ENCODE measurements around the gene MAGEA9. TPM values are rescaled to one million over a fixed set of nuclear protein-coding genes. Genes with fewer than 3 reads are reported as not detected.
"Not testable (repeated sequence)": the region's sequence is repeated elsewhere in the genome, so short reads cannot be mapped to it uniquely, and the experiment has no call there.

MAGEA9 gene, protein sequence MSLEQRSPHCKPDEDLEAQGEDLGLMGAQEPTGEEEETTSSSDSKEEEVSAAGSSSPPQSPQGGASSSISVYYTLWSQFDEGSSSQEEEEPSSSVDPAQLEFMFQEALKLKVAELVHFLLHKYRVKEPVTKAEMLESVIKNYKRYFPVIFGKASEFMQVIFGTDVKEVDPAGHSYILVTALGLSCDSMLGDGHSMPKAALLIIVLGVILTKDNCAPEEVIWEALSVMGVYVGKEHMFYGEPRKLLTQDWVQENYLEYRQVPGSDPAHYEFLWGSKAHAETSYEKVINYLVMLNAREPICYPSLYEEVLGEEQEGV
- total RNA-seq = not detected in 2 replicates

DNA sequence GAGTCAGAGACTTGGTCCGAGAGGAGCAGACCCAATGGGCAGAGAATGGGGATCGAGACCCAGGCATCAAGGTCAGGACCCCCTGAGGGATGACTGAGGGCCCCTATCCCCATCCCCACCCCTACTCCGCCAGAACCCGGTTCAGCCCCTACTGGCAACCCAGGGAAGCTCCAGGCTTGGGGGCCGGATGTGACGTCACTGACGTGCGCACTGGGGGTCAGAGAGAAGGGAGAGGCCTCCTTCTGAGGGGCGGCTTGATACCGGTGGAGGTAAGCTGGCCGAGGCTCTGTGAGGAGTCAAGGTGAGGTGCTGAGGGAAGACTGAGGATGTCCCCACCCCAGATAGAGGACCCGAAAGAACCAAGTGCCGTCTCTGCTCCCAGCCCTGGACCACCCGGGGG is at the start of gene MAGEA9:
Gene MAGEA9, plus strand, starts transcription at position 204 of the 400 bp plus-strand sequence. CDS start 4,281 bp downstream, outside the sequence.
- DNase-seq (ENCODE audit: low read depth) = not testable (repeated sequence)

DNA sequence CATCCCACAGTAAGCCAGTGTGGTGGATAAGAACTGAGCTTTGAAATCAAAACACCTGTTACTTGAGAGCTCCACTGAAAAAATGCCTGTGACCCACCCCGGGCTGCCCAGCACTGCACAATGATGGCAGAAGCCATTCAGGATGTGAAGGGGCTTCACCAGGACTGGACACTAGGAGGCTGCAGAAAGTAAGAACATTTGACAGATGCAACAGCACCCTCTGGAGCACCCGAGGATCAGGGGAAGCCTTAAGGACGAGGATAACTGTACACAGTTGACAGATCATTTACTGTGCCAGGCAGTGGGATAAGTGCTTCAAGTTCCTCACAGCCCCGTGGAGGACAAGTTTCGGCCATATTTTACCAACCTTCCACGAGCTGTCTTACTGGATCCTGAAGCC is 39.5 kb upstream of the MAGEA9 start:
- DNase-seq (ENCODE audit: low read depth) = not testable (repeated sequence)

DNA sequence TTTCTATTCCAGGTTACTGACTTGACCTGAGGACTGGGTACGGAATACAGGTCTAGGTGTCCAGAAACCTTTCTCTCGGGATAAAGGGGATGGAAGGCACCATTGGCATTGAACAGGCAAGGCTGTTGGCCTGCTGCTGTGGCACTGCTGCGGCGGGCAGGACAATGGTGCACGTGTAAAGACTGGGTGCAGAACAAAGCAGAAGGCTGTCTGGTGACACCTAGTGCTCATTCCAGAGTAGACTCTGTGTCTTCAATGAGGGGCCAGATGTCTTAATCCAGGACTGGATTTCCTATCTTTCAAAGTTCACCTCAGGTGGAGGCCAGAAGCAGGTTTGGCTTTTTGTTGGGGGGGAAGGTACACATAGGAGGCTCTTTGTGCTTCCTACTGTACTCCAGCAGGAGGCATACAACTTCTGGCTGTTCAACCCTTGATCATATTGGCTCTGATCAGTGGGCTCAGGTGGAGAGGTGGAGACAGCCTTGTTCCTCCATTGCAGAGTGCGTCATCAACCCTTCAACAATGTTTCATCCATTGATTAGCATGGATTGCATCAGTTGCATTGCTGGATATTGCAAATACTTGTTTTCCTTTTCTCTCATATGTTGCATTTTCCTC is 35.2 kb upstream of the MAGEA9 start:
- not testable (repeated sequence) for DNase-seq (ENCODE audit: low read depth)

DNA sequence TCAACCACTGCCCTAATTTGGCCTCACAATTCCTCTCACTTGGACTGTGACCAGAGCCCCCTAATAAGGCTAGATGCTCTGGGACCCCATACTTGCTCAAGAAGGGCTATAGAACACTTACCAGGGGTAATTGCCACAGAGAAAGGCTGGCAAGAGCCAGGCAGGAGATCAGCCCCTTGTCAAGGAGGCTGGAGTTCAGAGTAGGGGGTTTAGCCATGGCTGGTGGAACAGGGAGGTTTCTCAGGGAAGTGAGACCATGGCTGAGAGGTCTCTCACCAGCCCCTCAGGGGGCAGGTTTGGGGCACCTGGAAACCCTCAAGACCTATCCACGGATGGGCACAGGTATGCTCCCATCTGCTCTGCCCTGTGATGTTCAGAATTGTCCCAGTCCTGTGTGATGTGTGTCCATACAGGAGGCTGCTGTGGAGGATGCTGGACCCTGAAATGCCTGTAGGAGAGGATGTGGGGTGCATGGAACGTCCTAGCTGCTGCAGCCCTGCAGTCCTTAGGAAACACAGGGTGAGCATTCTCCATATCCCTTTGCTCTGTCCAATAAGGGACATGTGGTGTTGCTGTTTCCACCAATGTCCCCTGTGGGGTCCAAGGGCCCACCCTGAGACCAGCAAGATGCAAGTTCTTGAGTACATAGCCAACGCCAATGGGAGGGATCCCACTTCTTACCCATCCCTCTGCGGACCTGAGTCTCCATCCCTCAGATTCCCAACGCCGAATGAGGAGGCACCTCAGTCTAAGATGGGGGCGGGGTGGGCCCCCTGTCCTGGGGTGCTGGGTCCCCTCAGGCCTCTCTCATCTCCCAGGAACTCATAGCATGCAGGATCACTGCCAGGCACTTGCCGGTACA is 24.3 kb upstream of the MAGEA9 start:
- no peak for DNase-seq (ENCODE audit: low read depth)

DNA sequence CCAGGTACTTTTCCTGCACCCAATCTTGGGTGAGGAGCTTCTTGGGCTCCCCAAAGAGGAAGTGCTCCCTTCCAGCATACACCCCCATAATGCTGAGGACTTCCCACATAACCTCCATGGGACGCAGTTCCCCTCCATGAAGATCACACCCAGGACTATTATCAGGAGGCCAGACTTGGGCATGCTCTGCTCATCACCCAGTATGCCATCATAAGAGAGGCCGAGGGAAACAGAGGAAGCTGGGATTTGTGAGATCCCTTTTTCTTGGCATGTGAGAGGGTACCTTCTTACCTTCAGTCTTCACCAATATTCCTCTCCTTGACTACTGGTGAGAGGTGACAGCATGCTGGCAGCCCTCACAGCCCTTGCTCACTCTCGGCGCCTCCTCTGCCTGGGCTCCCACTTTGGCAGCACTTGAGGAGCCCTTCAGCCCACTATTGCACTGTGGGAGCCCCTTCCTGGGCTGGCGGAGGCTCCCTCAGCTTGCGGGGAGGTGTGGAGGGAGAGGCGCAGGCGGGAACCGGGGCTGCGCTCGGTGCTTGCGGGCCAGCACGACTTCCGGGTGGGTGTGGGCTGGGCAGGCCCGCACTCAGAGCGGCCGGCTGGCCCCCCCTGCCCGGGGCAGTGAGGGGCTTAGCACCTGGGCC is 23.5 kb upstream of the MAGEA9 start:
- no peak for DNase-seq (ENCODE audit: low read depth)

DNA sequence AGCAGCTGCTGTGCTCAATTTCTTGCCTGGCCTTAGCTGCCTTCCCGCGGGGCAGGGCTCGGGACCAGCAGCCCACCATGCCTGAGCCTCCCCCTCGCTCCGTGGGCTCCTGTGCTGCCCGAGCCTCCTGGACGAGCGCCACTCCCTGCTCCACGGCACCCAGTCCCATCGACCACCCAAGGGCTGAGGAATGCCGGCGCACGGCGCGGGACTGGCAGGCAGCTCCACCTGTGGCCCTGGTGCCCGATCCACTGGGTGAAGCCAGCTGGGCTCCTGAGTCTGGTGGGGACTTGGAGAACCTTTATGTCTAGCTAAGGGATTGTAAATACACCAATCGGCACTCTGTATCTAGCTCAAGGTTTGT is 23.0 kb upstream of the MAGEA9 start:
- not testable (repeated sequence) for DNase-seq (ENCODE audit: low read depth)

DNA sequence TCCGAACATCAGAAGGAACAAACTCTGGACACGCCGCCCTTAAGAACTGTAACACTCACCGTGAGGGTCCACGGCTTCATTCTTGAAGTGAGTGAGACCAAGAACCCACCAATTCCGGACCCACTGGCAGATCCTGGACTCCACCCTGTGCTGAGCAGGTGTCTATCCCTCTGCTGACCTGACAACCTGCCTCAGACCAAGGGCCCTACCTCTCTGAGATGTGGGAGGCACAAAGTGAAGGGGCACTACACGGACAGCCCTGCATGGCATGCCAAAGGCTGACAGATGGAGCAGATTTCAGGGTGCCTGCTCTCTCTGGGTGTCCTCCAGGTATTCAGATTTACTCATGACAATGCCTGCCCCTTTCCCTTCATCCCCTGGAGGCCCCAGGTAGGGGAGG is 21.9 kb upstream of the MAGEA9 start:
- DNase-seq (ENCODE audit: low read depth) = no peak

DNA sequence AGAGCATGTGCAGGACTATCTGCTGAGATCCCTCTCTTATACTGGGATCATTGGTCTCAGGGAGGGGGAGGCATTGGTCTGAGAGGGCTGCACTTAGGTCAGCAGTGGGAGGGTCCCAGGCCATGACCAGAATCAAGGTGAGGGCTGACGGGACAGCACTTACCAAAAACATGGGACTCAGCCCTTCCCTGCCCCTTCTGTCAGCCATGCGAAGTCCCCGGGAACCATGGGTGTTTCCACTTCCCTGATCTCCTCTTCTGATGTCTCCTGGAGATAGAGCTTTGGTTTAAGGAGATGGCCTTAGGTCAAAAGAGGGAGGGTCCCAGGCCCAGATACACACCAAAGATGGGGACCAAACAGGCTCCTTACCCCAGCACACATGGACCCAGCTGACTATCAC is 20.8 kb upstream of the MAGEA9 start:
- DNase-seq (ENCODE audit: low read depth) = no peak

DNA sequence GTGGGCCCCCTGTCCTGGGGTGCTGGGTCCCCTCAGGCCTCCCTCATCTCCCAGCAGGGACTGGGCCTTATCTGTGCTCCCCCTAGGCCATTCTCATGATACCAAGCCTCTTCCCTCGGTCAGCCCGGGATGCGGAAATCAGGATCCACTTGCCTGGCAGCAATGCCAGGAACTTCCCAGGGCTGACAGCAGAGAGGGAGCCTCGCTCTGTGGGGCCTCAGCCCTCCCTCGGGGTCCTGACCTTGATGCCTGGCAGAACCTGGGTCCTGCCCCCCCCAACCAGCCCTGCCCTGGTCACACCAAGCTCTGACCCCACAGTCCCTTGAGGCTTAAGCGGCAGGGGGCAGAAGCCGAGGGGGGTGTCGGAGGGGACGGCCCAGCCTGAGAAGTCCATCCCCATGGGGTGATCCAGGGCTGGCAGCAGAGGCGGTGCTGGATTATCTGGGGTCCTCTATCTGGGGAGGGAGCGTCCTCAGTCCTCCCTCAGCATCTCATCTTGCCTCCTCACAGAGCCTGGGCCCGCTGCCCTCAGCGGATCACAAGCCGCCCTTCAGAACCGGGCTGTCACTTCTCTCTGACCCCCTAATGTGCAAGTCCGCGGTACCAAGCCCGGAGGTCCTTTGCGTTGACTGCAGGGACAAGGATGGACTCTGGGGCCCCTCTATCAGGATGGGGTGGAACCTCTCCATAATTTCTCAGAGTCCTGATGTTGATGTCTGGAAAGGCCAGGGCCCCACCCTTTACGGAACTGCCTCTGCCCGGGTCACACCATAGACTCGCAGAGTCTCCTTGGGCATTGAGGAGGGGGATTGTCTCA is 19.7 kb upstream of the MAGEA9 start:
- not testable (repeated sequence) for DNase-seq (ENCODE audit: low read depth)

DNA sequence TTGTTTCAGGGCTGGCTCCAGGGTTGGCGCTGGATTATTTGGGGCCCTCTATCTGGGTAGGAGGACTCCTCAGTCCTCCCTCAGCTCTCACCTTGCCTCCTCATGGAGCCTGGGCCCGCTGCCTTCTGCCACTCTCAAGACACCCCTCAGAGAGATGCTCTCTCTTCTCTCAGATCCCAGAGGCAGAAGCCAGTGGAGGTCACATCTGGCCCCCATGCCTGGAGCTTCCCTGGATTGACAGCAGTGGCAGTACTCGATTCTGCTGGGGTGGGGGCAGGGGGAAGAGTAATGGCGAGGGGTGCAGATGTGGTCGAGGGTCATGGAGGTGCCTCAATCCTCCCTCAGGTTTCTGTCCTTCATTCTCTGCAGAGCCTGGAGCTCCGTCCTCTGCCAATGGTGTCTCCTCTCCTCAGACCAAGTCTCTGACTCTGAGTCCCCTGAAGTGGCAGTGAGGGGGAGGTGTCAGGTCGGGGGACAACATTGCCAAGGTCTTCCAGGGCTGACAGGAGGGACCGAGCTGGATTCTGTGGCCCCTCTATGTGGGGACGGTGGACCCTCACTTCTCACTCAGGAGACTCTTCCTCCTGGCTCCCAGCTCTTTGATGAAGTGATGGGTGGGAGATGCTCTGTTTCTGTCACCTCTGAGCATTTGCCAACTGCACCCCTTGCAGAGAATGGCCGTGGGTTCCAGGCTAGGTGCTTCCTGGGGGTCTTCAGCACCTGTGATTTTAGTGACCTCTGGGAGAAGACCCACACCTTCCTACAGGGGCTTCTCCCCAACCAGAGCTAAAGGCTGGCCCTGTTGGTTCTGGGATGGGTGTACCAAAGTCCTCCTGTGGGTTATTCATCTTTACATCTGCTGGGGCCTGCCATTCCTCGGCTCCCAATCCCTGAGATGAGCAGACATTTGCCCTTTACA is 18.8 kb upstream of the MAGEA9 start:
- DNase-seq (ENCODE audit: low read depth) = no peak

DNA sequence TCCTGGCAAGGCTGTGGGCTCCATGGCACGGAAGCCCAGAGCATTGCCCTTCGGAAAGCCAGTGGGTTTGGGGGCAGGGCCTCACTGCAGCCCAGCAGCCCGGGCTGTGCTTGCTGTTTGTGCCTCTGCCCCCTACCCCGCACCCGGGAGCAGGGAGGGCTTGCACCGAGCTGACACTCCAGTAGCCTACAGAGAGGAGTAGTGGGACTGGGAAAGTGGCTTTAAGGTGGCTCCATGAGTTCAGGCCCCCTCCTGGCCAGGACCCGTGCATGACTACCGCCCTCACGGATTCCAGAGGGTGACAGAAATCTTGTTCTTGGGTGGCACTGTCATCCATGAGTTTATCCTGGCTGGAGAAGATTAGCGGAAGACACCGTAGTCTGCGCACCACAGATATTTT is 11.4 kb upstream of the MAGEA9 start:
- DNase-seq (ENCODE audit: low read depth) = not testable (repeated sequence)

DNA sequence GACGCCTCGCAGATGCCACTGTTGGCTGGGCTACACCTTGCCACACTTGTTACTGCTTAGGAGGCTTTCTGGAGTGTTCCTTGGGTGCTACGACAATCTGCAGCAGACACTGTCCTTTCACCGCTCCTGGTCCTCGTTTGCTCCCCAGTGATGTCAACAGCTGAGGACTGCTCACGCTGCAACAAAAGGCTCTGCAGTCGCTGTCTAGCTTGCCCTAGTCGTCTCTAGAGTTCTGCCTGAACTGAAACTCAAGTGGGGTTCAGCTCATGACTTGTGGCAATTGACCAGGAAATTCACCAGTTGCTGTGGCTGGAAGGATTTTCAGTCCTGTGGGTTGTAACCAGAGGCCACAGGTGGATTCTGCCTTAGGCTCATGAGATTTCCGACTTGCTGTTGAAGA is 8.7 kb upstream of the MAGEA9 start:
- not testable (repeated sequence) for DNase-seq (ENCODE audit: low read depth)

DNA sequence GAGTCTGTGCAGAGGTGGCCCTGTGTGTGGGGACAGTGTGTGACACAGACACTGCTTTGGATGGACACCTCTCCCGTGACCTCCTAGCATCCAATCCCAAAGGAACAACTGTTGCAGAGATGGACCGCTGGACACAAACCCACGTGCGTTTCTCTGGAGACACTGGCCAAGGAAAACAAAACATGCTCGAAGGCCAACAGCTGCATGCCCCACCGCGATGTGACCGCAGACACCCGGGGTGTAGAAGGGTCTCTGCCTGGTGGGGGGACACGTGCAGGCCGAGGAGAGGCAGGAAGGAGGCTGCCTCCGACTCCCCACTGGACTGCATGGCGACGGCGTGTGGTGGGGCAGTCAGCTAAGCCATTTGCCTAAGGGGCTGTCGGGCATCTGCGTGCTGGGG is 8.0 kb upstream of the MAGEA9 start, which contains the start of gene HSFX1:
Gene HSFX1, plus strand, starts transcription at position 301 of the 400 bp plus-strand sequence. CDS start 614 bp downstream, outside the sequence.
- not testable (repeated sequence) for DNase-seq (ENCODE audit: low read depth)

DNA sequence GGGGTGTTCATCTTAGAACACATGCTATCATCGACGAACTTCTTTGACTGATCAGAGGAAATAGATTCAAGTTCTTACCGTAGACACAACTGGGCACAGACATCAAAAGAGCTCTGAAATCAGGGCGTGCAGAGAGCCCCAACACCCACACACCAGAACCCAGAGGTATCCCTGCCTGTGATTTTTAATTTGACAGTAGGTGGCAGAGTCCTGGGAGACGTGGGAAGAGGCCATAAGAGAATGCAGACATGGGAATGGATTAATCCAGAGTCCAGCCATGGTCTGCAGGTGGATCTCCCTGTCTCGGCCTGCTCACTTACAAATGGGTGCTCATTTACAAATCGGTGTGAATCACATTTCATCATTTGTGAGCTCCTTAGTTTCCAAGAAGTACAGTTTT is 3.7 kb upstream of the MAGEA9 start:
- DNase-seq (ENCODE audit: low read depth) = not testable (repeated sequence)

DNA sequence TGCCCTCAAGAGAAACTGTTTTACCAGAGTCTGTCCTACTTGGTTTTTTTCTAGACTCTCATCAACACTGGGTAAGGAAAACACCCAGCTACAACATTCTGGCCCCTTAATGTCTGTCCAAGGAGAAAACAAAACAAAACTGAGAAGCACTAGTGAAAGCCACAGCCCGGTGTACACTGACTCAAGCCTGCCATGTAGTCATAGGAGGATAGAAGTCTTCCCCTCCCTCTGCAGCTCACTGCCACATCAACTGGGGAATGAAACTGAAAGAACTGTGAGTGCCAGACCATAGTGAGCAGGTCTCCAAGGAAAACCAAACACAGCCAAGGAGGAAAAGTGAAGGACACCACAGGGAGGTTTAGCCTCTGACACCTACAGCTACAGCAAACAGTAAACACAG is 13.8 kb downstream of the MAGEA9 start:
- DNase-seq (ENCODE audit: low read depth) = not testable (repeated sequence)

DNA sequence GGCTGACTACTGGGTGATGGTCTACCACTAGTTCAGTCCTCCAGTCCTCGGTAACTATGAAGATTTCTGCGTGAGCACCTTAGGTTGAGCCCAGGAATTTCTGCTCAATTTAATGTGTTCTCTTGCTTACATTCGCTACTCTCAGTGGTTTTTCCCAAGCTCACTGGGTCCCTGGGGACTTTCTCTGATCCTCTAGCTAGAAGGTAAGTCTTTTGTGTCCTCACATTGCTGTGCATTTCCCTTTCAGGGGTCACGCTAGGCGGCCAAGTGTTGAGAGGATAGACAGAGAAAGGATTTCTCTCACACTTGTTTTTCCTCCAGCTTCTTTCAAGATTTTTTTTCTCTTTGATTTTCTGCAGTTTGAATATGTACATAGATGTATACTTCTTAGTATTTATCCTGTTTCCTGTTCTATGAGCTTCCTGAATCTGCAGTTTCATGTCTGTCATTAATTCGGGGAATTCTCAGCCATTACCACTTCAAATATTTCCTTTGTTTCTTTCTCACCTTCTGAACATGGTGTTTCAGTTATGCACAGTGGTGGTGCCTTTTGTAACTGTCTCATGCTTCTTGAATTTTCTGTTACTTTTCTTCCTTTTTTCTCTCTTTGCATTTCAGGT is 17.5 kb downstream of the MAGEA9 start:
- DNase-seq (ENCODE audit: low read depth) = no peak

DNA sequence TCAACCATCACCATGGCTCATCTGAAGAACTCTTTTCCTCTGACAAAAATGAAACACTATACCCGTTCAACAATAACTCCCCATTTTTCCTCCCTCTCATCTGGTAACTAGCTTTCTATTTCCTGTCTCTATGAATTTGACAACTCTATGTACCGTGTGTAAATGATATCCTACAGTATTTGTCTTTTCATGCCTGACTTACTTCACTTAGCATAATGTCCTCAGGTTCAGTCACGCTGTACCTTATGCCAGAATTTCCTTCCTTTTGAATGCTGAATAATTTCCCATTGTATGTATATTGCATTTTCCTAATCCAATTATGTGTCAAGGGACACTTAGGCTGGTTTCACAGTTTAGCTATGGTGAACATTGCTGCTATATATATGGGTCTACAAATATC is 18.2 kb downstream of the MAGEA9 start:
- DNase-seq (ENCODE audit: low read depth) = peak; percentile 6

DNA sequence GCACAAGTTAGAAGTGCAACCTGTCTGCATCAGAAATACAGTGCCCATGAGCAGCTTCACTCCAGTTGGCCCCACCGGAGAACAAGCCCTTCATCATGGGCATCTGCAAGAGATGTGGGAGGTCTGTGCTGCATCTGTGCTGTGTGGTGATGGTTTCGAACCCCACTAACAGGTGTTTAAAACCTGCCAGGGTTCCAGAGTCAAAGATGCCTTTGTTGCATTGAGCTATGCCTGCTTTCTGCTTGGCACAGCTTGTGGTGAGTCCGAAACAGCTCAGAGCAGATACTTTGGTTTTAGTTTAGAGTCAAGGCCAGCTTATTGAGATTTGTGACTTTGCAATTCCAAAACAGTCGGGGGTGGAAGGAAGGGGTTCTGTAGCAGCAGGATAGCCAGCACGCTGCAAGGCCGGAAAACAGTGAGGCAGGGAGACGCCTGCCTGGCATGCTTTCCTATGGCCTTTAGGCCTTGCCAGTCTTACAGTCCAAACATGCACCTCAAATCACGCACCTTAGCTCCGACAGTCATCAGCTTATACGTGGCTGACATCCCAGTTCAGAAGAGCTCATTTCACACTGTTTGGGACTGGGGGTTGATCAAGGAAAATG is 21.8 kb downstream of the MAGEA9 start:
- no peak for DNase-seq (ENCODE audit: low read depth)

DNA sequence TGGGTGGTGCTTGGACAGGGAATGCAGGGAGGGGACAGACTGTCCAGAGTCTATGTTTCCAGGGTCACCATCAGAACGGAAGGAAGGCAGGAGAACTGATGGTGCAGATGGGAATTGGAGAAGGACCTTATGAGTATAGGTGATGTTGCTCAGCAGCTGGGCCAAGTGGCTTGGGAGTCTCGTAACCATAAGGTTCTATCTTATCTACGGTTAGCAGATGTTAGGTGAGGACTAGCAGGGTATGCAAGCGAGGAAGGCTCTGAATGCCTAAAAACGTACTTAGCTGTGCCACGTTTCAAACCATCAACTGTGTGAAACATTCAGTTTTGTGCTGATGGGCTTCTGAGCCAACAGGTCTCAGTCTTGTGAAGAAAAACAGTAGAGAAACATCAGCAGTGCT is 22.4 kb downstream of the MAGEA9 start:
- DNase-seq (ENCODE audit: low read depth) = no peak
